SK-MEL-5 (cell line): ENCODE results near the gene GPRASP3. TPM values are rescaled to one million over a fixed set of nuclear protein-coding genes. Genes with fewer than 3 reads are reported as not detected.

Experiments used
- DNase-seq: peaks from one replicate; pipeline ENCODE4 v3.0.0-alpha.2; 2016; ENCODE audit warnings: low read depth, low spot score
- in situ Hi-C: cut with HindIII; loops from 2 replicates; pipeline ENCODE4 v1.10.0; 2016; ENCODE audit warnings: low sequenced_read_pairs, high pct_unique_total_duplicates, low pct_unique_long_range_greater_than_20kb
- small RNA-seq, 2 experiments: library from RNA; depleted of rRNA; stranded (forward); fragments of <200 nt; gene quantifications; one replicate each; pipeline ENCODE3, GENCODE V24; 2014
- total RNA-seq: library from RNA; depleted of rRNA; stranded (reverse); fragments of >200 nt; shearing (Covaris generic); gene quantifications from 2 replicates; pipeline ENCODE4 v1.2.3, GENCODE V29; 2014; rRNA removed

The GPRASP3 gene
- total RNA-seq, 1 experiment from 2014 or later = 1.5 TPM

GRCh38 chrX:102739657-102740056 lies 19.1 kb downstream of the GPRASP3 start:
- in situ Hi-C loops = no loop called here
- DNase-seq = no peak

- DNase-seq = no peak
- in situ Hi-C loops = no loop called here
Observed at GRCh38 chrX:102744307-102744706, 23.8 kb downstream of the GPRASP3 start.

DNA sequence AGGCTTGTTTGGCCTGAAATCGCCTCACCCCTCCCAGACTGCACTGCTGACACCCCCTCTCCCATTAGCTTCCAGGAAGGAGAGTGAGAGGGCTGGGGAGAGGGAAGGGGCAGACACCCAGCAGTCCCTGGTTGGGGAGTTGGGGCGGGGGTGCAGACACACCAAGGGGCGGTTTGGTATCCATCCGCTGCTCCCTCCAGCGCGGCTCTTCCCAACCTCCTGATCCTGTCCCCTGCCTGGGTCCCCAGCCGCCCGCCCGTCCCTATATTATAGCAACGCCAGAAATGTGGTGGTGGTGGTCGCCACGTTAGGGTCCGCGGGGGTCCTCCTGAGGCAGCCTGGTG lies 24.9 kb downstream of the GPRASP3 start:
- in situ Hi-C loops = no loop called here
- no peak for DNase-seq

DNA sequence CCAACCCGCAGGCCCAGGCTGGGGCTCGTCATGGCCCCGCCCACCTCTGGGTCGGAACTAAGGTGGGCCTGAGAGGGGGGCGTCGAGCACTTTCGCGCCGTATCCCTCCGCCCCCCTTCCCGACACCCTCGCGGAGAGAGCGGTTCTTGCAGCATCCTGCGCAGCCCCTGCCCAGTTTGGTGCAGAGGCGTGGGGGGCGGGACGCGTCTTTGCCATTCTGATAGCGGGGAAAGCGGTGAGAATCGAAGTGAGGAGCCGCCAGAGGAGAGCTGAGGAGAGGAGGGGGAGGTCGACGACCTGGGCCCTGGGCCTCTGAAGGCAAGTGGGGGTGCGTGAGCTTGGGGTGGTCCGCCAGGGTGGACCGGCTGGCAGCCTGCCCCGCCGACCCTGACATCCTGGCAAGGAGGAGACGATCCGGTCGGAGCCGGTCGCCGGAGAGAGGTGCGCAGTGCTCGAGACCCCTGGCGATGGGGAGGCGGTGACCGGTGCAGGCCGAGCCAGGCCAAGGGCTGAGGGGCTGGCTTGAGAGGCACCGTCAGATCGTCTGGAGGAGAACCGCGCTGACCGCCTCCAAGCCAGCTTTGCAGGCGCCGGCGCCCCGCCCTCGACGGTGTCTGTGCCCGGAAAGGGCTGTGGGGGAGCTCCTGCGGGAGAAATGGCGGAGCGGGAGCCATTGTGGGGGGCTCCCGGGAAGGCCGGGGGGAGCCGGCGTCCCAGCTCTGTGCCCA lies 25.5 kb downstream of the GPRASP3 start:
- no peak for DNase-seq
- in situ Hi-C loops = no loop called here

DNA sequence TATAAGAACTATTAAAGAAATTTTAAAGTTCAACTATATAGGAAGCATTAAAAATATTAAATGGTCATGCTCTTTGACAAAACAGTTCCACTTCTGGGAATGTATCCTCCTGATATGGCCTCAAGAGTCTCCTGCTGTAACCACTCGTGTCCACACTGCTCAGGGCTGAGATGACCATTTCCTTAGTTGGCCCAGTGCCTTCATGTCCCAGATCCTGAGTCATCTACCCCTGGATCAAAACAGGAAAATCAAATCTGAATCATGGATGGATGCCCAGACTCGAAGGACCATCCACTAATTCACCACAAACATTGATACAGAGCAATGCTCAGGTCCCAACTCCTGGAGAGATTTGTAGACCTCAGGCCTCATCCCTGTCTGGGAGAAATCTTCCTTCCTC lies 44.7 kb downstream of the GPRASP3 start:
- DNase-seq = no peak
- in situ Hi-C loops = no loop called here

DNA sequence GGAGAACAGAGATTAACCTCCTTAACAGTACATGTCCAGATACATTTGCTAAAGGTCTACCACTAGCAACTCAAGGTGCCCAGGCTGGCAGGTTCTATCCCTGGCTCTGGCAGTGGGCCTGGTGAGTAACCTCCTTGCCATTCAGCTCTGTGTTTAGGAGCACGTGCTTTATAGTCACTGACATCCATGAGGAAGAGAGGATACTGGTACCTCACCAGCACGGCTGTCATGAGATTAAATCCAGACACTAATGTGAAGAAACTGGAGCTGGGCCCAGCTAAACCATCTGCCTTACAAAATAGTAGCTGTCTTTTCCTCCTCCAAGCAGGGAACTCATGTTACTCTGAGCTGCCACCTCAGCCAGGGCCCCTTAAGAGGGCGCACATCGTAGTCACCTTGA lies 45.3 kb downstream of the GPRASP3 start:
- in situ Hi-C loops = no loop called here
- peak; percentile 8 for DNase-seq

- in situ Hi-C loops = no loop called here
- DNase-seq = no peak
Observed at GRCh38 chrX:102767287-102767686, 46.7 kb downstream of the GPRASP3 start.

DNA sequence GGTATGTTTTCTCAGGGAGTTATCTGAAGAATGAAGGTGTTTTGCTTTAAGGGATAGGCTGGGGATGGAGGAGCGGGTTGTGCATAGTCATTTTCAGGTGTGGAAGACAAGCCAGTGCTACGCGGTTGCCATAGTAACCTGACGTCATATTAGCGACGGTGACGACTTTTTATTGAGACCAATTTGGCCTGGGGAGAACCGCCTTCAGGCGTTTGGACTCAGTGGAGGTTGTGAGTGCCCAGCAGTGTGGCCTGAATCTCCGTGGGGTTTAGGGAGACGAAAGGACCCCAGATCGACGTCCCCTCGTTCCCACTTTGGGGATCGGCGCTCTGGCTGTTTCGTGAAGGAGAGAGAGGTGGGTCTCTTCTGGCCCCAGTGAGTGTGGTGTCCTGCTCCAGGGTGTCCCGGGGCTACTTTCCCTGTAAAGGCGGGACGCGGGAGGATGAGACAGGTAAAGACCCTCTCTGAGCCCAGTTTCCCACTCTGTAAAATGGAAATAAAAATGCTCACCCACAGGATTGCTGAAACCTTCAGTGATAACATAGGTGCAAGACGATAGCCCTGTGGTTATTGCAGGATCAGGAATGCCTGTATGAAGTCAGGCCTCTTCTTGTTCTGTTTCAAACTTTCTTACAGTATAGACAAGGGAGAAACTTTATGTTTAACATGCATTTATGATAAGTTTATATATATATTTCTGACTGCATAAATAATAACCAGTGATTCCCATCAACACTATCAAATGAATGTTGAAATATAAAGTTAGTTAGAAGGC lies 48.6 kb downstream of the GPRASP3 start:
- in situ Hi-C loops = no loop called here
- peak; percentile 87 for DNase-seq

Small RNA genes within 50 kb of the gene (small RNA-seq; reads per million reads assigned to genes)
- 0 reads per million in 2 experiments for gene RNU6-589P

Other genes with a start within 250 kb of the GPRASP3 start
- gene TCP11X2, start 248.9 kb upstream of the GPRASP3 start, total RNA-seq = not detected in 2 replicates
- 4.2 and 6.0 TPM in 2 replicates for gene TMSB15A, start 204.0 kb upstream of the GPRASP3 start, total RNA-seq
- gene ARMCX5, start 121.2 kb upstream of the GPRASP3 start, total RNA-seq = 26.1 and 29.3 TPM in 2 replicates
- 0.48 and 0.83 TPM in 2 replicates for gene GPRASP1, start 69.3 kb upstream of the GPRASP3 start, total RNA-seq
- 6.7 and 10.4 TPM in 2 replicates for gene GPRASP2, start 8.3 kb upstream of the GPRASP3 start, total RNA-seq
- gene RAB40AL, start 216.5 kb downstream of the GPRASP3 start, total RNA-seq = not detected in 2 replicates